ENCODE measurements around the gene FBXW8.

The FBXW8 gene

DNA sequence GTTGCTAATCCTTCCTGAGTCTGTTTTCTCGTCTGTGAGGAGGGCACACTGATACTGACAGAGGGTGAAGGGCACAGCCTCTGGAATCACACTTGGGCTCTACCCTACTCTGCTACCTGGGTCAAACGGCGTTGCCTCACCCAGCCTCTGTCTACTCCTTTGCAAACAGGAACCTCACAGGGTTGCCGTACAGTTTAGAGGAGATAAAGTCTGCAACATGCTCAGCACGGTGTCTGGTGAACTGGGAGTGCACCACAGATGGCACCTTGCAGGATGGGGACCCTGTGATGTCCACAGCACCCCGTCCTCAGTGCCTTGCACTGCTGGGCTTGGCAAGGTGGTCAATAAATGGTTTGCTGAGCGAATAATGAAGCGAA is 150.2 kb downstream of the FBXW8 start:
- DNase-seq, result no peak

DNA sequence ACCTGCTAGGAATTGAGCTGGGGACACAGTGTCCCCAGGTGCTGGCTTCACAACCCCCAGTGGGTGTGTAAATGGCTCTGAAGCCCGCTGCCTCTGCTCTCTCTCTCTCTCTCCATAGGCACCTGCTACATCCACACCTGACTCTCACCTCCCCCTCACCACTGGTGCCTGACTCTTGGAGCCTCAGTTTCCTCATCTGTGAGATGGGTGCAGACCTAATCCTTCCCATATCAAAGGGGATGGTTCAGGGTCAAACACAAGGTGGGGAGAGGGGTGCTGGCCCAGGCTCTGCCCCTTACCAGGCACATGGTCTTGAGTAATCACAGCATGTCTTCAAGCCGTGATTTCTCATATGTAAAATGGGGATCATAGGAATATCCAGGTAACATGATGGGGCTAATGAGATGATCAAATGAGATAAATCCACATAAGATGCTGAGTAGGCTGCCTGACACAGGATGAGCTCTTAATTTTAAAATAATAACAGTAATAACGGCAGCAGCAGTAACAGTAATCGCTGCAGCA is 150.9 kb downstream of the FBXW8 start:
- DNase-seq, result no peak

DNA sequence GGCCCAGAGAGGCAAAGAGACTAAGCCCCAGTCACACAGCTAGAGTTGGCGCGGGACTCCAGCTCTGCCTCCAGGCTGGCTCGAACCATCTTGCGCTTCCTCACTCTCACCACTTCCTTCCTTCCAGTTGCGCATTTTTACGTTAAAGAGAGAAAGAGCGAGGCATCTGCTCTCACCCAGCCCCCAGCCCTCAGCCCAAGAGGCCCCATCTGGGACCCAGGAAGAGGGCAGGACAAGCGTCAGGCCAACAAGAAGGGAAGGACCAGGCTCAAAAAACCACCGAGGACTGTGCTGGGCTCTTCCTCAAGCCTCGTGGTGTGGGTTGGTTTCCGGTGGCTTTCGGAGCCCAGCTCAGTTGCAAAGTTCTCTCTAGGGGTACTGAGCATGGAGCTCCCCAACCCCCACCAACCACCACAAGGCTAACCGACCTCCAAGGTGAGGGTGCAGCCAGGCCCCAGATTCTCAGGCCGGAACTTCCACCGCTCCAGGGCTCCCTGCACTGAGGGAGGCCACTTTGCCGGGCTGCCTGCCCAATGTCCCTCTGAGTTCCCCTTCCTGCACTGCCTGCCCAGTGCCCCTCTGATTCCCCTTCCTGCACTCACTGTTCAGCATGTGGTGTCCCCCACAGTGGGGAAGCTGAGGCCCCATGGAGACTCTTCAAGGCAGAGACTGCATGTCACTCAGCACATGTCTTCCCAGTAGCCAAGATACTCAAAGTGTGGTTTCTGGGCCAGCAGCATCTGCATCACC is 152.6 kb downstream of the FBXW8 start:
- DNase-seq, result peak; percentile 69

DNA sequence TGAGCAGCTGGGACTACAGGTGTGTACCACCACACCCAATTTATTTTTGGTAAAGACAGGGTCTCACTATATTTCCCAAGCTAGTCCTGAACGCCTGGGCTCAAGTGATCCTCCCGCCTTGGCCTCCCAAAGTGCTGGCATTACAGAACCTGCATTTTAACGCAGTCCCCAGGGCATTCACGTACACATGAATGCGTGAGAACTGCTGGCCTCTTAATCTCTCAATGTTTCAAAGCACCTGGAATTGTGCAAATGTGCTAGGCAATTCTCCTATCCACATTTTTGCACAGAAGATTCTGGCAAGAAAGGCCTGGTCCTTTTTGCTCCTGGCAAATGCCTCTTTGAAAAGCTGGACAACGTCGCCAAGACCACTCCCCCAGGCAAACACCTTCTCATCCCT is 153.3 kb downstream of the FBXW8 start:
- no peak for DNase-seq

DNA sequence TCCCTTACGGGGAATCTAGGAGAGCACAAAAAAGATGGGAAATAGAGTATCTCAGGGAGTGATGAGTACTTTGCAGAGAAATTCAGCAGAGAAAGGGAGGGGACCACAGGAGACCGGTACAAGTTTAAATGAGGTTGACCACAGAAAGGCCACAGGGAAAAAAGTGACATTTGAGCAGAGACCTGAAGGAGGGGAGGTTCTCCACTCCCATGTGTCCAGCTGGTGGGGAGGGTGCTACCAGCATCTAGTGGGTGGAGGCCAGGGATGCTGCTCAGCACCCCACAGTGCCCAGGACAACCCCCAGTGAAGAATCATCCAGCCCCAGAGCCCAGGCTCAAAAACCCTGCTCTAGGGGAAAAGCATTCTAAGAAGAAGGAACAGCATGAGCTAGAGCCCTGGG is 153.8 kb downstream of the FBXW8 start:
- no peak for DNase-seq

DNA sequence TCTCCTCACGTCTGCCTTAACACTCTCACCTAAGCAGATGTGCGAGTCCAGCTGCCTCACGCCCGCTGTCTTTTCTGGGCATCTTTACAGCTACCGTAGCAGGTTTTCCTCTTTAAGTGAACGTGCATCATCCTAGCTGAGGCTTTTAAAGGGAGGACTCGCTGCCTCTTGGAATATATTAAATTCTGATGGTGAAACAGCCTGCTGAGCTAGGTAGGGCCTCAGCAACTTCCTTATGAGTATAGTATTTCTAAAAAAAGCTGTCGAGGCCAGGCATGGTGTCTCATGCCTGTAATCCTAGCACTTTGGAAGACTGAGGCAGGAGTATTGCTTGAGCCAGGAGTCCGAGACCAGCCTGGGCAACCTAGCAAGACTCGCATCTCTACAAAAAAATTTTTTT is 156.3 kb downstream of the FBXW8 start:
- no peak for DNase-seq

DNA sequence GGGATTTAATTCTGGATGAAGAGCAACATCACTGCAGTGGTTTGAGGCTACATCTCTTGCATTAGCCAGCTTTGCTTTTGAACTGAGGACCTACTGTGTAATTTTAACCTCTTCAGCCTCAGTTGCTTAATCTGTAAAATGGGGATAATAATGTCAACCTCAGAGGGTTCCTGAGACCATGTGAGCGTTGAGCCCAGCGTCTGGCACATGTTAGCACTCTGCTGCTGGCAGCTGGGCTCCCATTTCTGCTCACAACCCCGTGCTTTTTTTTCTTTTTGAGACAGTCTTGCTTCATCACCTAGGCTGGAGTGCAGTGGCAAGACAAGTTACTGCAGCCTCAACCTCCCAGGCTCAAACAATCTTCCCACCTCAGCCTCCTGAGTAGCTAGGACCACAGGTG is 156.9 kb downstream of the FBXW8 start:
- no peak for DNase-seq

DNA sequence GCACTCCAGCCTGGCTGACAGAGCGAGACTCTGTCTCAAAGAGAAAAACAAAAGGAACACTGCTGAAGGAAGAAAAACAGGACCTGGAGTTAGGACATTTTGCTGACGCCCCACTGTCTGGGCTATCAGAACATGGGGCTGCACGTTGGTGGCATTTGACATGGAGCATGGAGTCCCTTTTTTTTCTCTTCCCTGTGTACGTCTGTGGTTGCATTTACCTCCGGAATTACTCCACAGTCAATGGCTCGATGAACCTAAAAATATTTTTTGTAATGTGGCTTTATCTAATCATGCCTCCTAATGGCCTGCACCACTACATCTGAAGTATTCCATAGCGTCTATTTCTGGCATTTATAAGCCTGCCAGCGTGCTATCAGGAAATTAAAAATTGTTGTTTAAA is 157.7 kb downstream of the FBXW8 start:
- DNase-seq, result no peak

DNA sequence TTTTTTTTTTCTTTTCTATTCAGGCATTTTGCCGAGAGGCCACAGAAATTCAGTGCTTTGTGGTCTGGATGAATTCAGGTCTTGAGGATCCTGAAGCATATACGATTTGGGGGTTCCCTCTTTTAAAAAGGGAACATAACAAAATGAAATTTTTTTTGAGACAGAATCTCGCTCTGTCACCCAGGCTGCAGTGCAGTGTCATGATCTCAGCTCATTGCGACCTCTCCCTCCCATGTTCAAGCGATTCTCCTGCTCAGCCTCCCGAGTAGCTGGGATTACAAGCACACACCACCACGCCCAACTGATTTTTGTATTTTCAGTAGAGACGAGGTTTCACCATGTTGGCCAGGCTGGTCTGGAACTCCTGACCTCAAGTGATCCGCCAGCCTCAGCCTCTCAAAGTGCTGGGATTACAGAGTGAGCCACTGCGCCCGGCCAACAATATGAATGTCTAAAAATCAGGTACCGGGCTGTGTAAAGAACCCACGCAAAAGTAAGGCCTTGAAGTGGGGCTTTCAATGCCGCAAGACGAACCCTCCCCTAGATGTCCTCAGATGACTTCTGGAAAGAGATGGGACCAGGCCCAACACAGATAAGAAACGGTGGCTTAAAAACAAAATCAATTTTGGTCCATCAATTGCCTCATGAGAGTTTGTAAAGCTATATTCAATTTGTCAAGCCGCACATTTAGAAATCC is 158.5 kb downstream of the FBXW8 start:
- no peak for DNase-seq

DNA sequence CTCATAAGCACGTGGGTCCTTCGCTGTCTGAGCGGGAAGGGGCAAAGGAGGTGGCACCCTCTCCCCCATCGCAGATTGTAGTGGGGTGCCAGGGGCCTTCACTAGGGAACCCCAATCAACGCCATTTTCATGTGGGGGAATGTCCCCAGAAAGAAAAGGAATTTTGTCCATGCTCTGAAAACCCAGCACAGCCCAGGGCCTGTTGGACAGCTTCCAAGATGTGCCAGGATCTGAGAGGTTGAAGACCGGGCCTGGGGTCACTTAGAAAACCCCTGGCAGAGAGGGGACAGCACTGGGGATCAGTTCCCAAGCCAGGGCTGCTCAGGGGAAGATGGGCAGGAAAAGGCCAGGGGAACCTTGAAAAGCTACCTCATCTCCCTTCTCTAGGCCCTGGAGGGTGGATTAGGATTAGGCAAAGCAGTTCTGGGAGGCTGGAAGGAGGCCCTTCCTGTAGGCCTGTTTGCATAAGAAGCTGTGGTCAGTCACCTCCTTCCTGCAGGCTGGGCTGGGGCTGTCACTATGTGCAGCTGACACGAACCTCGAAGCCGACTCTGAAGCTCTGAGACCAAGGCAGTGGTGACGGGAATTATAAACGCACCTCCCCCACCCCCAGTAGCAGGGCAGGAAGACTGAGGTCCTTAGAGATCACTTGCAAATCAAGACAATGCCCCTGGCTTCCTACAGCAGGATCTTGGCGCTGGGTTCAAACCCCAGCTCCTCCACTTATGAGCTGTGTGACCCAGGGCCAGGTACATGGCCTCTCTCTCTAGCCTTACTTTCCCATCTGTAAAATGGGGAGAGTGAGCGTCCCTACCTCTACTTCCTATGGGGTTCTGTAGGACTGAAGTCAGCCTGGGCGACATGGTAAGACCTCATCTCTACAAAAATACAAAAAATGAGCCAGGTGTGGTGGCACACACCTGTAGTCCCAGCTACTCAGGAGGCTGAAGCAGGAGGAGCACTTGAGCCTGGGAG is 159.5 kb downstream of the FBXW8 start:
- peak; percentile 44 for DNase-seq

DNA sequence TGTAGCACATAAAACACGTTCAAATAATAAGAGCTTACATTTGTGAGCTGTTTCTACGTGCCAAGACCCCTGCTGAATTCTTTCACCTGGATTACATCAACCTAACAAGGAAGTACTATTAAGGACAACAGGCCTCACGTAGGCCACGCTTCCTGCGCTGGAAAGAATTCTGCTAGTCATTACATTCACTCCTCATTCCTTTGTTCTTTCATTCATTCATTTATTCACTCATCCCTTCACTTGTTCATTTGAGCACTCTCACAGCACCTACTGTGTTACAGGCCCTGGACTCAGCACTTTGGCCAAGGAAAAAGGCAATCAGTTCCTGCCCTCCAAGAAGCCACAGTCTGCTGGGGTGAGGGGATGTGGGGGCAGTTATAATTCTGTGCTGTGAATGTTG is 160.3 kb downstream of the FBXW8 start:
- no peak for DNase-seq

DNA sequence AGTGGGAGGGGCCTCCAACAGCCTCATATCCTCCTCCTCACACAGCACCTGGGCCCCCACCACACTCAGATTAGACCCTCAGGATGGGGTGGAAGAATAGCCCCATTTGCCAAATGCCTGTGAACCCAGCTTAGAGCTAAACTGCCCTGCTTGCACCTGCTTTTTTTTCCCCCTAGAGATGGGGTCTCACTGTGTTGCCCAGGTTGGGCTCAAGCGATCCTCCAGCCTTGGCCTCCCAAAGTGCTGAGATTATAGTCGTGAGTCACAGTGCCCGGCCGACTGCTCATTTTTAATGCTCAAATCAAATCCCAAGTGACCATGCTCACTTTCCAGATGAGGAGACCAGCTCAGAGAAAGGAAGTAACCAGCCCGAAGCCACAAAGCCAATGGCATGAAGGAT is 161.4 kb downstream of the FBXW8 start:
- DNase-seq, result no peak

DNA sequence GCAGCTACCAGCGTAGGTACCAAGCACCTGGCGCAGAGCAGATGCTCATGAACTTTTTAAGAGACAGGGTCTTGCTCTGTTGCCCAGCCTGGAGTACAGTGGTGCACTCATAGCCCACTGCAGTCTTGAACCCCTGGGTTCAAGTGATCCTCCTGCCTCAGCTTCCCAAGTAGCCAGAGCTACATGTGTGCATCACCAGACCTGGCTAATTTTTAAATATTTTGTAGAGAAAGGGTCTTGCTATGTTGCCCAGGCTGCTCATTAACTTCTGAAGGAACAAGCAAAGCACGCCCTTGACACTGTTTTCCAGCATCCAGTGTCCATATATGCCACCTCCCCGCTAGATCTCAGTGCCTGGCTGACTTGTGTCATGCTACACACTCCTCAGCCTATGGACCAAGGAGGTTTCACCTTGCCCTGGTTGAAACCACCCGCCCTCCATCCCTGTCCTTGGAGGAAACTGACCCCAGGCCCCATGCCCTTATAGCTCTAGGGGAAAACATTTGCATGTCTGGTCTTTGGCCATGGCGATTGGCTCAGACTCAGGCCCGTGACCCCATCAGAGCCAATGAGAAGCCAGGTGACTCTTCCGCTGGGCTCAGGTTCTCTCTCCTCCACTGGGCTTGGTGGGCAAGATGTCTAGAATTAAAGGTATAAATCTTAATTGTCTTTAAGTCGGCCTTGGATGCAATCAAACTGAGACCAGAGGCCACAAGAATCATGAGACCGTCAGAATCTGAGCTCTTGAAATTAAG is 162.2 kb downstream of the FBXW8 start:
- DNase-seq, result no peak

DNA sequence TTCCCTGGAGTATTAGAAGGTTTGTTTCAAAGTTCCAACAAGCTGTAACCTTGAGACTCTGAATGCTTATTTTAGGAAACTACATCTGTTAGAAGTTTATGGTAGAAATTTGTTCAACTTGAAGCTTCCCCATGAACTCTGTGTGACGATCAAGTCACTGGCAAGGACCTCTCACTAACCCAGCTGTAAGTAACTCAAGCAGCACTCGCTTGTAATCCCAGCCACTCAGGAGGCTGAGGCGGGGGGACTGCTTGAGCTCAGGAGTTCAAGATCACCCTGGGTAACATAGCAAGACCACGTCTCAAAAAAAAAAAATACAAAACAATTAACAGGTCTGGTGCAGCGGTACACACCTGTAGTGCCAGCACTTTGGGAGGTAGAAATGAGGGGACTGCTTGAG is 162.9 kb downstream of the FBXW8 start:
- DNase-seq, result no peak

DNA sequence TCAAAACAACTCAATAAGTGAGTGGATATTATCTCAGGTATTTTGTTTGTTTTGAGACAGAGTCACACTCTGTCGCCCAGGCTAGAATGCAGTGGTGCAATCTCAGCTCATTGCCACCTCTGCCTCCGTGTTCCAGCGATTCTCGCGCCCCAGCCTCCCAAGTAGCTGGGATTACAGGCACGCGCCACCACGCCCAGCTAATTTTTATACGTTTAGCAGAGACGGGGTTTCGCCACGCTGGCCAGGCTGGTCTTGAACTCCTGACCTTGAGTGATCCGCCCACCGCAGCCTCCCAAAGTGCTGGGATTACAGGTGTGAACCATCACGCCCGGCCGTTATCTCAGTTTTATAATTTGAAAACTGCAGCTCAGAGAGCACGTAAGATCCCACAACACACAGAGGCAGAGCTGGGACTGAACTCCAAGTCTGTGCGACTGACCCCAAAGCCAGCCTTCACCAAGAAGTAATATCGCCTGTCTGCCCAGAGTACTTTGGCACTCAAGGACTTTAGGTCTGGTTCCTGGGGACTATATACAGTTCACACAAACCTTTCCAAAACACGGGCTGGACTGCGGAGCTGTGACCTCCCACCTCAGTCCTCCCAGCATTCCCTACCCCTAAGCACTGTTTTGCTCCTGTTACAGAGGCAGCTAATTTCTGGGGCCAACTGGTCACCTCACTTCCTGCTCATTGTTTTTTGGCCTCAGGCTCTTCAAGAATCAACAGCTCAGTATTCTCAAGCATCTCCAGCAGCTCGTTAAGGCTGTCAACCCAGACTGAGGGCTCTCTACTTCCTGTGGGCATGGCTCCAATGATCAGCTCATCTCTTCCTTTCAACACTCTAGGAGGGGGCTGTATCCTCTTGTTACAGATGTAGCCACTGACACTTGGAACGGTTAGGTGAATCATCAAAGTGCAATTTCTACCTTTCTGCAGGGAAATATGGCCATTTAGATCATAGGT is 165.9 kb downstream of the FBXW8 start:
- no peak for DNase-seq

DNA sequence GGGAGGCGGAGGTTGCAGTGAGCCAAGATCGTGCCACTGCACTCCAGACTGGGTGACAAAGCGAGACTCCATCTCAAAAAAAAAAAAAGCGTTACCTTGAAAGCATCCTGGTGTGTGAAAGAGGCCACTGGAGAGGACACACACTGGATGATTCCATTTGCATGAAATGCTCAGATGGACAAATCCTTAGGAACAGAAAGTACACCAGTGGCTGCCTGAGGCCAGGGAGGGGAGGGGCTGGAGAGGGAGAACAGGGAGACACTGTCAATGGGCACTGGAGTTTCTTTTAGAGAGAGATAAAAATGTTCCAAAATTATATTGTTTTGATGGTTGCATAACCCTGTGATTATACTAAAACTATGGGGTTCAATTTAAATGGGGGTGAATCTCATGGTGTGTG is 168.7 kb downstream of the FBXW8 start:
- no peak for DNase-seq

DNA sequence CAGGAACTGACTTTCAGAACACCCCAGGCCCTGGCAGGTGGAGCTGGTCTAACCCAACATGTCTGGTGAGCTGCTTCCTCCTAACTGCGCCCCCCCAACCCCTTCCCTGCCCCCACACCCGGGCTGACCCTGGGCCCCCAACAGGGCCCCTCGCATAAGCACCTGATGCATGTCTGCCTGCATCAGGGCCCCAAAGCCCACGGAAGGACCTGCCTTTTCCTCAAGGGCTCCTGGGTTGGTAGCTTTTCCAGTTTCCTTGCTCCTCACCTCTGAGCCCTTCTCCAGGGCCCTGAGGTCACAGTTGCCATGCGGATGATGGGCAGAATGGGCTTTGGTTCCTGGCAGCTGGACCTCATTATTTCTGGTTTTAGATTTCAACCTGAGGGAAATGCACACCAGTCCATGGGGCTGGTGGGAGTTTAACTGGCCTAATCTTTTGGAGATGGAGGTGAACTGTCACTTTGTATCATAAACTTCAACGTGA is 170.0 kb downstream of the FBXW8 start:
- DNase-seq, result no peak

All from femur (tissue), 1 donor.